ENCODE measurements around the gene GUK1. TPM values are rescaled to one million over a fixed set of nuclear protein-coding genes. Genes with fewer than 3 reads are reported as not detected.
A peak's percentile ranks its signal among the peaks of the same experiment; 100 is the strongest.

Gene GUK1
- total and polyA plus RNA-seq, 2 of the 8 experiments (the other 6 are each of a cell fraction or from before 2014, with no cell fraction given) = 68.5 to 183 TPM

DNA sequence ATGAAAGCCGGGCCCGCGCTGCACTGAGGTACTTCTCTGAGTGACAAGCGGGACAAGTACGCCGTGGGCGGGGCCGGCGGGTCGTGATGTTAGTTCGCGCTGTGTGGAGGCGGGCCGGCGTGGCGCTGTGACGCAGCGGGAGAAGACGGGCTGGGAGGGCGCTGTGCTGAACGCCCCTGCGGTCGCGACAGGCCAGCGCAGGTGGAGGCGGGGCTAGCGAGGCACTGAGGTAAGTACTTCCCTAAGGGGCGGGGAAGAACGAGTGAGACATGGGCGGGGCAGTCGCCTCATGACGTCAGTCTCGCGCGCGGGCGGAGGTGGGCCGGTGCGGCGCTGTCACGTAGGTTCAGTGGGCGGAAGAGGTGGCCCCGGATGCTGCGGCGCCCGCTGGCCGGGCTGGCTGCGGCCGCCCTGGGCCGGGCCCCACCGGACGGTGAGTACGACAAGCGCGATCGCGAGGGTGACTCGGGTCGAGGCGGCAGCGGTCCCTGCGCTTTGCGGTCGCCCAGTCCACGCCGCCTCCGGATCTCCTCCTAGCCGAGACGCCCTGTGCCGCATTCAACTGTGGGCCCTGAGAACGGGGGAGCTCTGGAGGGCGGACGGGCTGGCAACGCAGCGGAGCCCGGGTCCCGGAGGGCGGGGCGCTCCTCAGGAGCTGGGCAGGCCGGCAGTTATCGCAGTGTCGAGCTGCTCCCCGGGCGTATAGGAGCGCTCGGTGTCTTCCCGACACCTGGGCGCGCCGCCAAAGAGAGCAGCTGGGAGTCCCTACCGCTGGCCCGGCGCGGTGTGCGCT is at the start of gene GUK1 (continued):
- TF ChIP-seq, protein P1, sequence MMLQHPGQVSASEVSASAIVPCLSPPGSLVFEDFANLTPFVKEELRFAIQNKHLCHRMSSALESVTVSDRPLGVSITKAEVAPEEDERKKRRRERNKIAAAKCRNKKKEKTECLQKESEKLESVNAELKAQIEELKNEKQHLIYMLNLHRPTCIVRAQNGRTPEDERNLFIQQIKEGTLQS (IDR thresholded peaks at IDR 0.05; ENCODE audit: insufficient read depth, low read depth, low read length) = peak; percentile 43; the same call in 1 of the 2 replicates
- TF ChIP-seq BCL11A (IDR thresholded peaks at IDR 0.05; ENCODE audit: low read depth in 2 of 2, low read length in 2 of 2) = no peak
- no peak for TF ChIP-seq YY1 (IDR thresholded peaks at IDR 0.05; ENCODE audit: low read depth, low read length)
- peak; percentile 93 for TF ChIP-seq CREB1 (IDR thresholded peaks at IDR 0.05)
- peak; percentile 89 for TF ChIP-seq CTBP2 (IDR thresholded peaks at IDR 0.05; ENCODE audit: borderline replicate concordance, insufficient read depth, insufficient read length, low read length)
- no peak for TF ChIP-seq BRCA1 (IDR thresholded peaks at IDR 0.05; ENCODE audit: low read depth, low read length)
- TF ChIP-seq ASH2L (IDR thresholded peaks at IDR 0.05; ENCODE audit: low read length) = peak; percentile 46
- TF ChIP-seq CHD2 (IDR thresholded peaks at IDR 0.05; ENCODE audit: low read length) = no peak; the same call in 1 of the 2 replicates
- TF ChIP-seq ZNF274 (IDR thresholded peaks at IDR 0.05; ENCODE audit: borderline replicate concordance, extremely low read depth, low read length) = no peak
- no peak for TF ChIP-seq CBX5 (IDR thresholded peaks at IDR 0.05; ENCODE audit: low read depth, low read length)
